ENCODE measurements around the gene SLC25A20. TPM values are rescaled to one million over a fixed set of nuclear protein-coding genes. Genes with fewer than 3 reads are reported as not detected.

Gene SLC25A20
- polyA plus RNA-seq, 1 donor from 2014 or later, result 7.1 TPM

DNA sequence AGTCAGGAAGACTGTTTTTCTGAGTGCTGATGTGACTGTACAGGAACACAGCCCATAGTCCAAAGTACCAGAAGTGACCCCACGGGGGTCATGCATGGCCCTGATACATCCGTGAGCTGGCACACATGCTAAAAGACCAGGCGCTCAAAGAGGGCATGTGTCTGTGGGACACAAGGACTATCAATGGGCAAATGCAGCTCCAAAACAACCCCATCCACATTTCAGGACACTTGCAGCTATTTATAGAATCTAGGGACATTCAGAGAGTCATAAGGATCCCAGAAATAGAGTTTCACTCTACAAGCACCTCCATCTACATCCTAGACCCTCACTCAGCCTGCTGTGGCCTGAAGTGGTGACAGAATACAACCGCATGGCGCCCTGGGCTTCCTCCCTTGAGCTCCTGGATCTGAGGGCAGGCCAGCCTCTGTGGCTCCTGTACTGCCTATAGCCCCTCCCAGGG lies 17.0 kb downstream of the SLC25A20 start:
- H3K9me2 ChIP-seq (ENCODE audit: insufficient read depth, low read length), result no peaks in the 10 kb centered on the region
- H3K9me3 ChIP-seq (ENCODE audit: low read length), result no peaks in the 10 kb centered on the region
- no peaks in the 10 kb centered on the region for H3K36me3 ChIP-seq (ENCODE audit: insufficient read depth, low read length)
- H3K4me3 ChIP-seq (ENCODE audit: low read length), result no peak overlapping the region
- no peaks in the 10 kb centered on the region for H4K20me1 ChIP-seq (ENCODE audit: insufficient read depth)
- H3K9ac ChIP-seq (ENCODE audit: low read length), result no peak overlapping the region
- H3K27me3 ChIP-seq (ENCODE audit: insufficient read depth, low read depth, low read length), result no peaks in the 10 kb centered on the region
- H3K4me2 ChIP-seq (ENCODE audit: low read length), result no peak overlapping the region
- TF ChIP-seq SMC3 (conservative IDR thresholded peaks at IDR 0.05; ENCODE audit: poor library complexity) (no peak), POLR2AphosphoS5 (IDR thresholded peaks at IDR 0.05) (no peak), EP300 (conservative IDR thresholded peaks at IDR 0.05; ENCODE audit: poor library complexity, severe bottlenecking) (no peak), EZH2 (IDR thresholded peaks at IDR 0.05; ENCODE audit: borderline replicate concordance, insufficient read depth, low read length, poor library complexity, severe bottlenecking) (no peak), RAD21 (conservative IDR thresholded peaks at IDR 0.05) (no peak), TAF1 (IDR thresholded peaks at IDR 0.05; ENCODE audit: low read depth) (no peak)
- TF ChIP-seq, protein P1, sequence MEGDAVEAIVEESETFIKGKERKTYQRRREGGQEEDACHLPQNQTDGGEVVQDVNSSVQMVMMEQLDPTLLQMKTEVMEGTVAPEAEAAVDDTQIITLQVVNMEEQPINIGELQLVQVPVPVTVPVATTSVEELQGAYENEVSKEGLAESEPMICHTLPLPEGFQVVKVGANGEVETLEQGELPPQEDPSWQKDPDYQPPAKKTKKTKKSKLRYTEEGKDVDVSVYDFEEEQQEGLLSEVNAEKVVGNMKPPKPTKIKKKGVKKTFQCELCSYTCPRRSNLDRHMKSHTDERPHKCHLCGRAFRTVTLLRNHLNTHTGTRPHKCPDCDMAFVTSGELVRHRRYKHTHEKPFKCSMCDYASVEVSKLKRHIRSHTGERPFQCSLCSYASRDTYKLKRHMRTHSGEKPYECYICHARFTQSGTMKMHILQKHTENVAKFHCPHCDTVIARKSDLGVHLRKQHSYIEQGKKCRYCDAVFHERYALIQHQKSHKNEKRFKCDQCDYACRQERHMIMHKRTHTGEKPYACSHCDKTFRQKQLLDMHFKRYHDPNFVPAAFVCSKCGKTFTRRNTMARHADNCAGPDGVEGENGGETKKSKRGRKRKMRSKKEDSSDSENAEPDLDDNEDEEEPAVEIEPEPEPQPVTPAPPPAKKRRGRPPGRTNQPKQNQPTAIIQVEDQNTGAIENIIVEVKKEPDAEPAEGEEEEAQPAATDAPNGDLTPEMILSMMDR (IDR thresholded peaks at IDR 0.05; ENCODE audit: poor library complexity, severe bottlenecking), result no peak
- H3K79me2 ChIP-seq (replicated peaks; ENCODE audit: insufficient read depth, low read length), result no peaks in the 10 kb centered on the region
- no peak overlapping the region for H2AFZ ChIP-seq (ENCODE audit: low read depth, low read length)
- no peaks in the 10 kb centered on the region for H3F3A ChIP-seq (ENCODE audit: insufficient read depth, low read length, poor library complexity, severe bottlenecking)
- no peak overlapping the region for H3K27ac ChIP-seq (ENCODE audit: low read length)

DNA sequence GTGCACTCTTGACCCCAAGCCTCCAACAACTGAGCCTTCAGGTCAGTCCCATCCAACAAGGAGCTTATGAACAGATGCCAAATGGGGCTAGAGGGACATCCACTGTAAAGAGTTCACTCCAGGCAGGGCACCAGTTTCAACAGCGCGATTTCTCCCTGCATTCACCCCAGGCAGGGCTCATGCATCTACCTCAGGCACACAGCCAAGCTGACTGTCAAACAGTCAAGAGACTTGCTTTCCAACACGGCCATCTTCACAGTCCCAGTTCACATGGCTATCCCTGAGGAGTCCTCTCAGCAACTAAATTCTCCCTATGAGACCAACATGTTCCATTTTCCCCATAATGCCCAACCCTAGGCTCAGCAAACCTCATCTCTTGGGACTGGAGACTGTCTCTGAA lies 17.7 kb downstream of the SLC25A20 start:
- H4K20me1 ChIP-seq (ENCODE audit: insufficient read depth), result no peaks in the 10 kb centered on the region
- no peak overlapping the region for H3K27ac ChIP-seq (ENCODE audit: low read length)

More for the DNA sequence above, 17.7 kb downstream of the SLC25A20 start:
- no peak overlapping the region for H3K9ac ChIP-seq (ENCODE audit: low read length)
- H2AFZ ChIP-seq (ENCODE audit: low read depth, low read length), result no peak overlapping the region
- H3K4me2 ChIP-seq (ENCODE audit: low read length), result no peak overlapping the region
- H3K9me3 ChIP-seq (ENCODE audit: low read length), result no peaks in the 10 kb centered on the region
- H3K79me2 ChIP-seq (replicated peaks; ENCODE audit: insufficient read depth, low read length), result no peaks in the 10 kb centered on the region
- TF ChIP-seq MXI1 (conservative IDR thresholded peaks at IDR 0.05; ENCODE audit: poor library complexity, severe bottlenecking), result no peak
- TF ChIP-seq, protein P2, sequence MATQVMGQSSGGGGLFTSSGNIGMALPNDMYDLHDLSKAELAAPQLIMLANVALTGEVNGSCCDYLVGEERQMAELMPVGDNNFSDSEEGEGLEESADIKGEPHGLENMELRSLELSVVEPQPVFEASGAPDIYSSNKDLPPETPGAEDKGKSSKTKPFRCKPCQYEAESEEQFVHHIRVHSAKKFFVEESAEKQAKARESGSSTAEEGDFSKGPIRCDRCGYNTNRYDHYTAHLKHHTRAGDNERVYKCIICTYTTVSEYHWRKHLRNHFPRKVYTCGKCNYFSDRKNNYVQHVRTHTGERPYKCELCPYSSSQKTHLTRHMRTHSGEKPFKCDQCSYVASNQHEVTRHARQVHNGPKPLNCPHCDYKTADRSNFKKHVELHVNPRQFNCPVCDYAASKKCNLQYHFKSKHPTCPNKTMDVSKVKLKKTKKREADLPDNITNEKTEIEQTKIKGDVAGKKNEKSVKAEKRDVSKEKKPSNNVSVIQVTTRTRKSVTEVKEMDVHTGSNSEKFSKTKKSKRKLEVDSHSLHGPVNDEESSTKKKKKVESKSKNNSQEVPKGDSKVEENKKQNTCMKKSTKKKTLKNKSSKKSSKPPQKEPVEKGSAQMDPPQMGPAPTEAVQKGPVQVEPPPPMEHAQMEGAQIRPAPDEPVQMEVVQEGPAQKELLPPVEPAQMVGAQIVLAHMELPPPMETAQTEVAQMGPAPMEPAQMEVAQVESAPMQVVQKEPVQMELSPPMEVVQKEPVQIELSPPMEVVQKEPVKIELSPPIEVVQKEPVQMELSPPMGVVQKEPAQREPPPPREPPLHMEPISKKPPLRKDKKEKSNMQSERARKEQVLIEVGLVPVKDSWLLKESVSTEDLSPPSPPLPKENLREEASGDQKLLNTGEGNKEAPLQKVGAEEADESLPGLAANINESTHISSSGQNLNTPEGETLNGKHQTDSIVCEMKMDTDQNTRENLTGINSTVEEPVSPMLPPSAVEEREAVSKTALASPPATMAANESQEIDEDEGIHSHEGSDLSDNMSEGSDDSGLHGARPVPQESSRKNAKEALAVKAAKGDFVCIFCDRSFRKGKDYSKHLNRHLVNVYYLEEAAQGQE (IDR thresholded peaks at IDR 0.05; ENCODE audit: borderline replicate concordance), result no peak
- TF ChIP-seq, protein P1 (IDR thresholded peaks at IDR 0.05; ENCODE audit: poor library complexity, severe bottlenecking), result no peak
- no peak for TF ChIP-seq EZH2 (IDR thresholded peaks at IDR 0.05; ENCODE audit: borderline replicate concordance, insufficient read depth, low read length, poor library complexity, severe bottlenecking)
- no peak for TF ChIP-seq POLR2AphosphoS5 (IDR thresholded peaks at IDR 0.05)
- TF ChIP-seq SMC3 (conservative IDR thresholded peaks at IDR 0.05; ENCODE audit: poor library complexity), result no peak
- no peak for TF ChIP-seq EP300 (conservative IDR thresholded peaks at IDR 0.05; ENCODE audit: poor library complexity, severe bottlenecking)
- no peak for TF ChIP-seq RAD21 (conservative IDR thresholded peaks at IDR 0.05)
- TF ChIP-seq TAF1 (IDR thresholded peaks at IDR 0.05; ENCODE audit: low read depth), result no peak
- H3K4me3 ChIP-seq (ENCODE audit: low read length), result no peak overlapping the region
- H3K36me3 ChIP-seq (ENCODE audit: insufficient read depth, low read length), result no peaks in the 10 kb centered on the region
- H3F3A ChIP-seq (ENCODE audit: insufficient read depth, low read length, poor library complexity, severe bottlenecking), result no peaks in the 10 kb centered on the region
- H3K9me2 ChIP-seq (ENCODE audit: insufficient read depth, low read length), result no peaks in the 10 kb centered on the region
- no peaks in the 10 kb centered on the region for H3K27me3 ChIP-seq (ENCODE audit: insufficient read depth, low read depth, low read length)
